Esophagus muscularis mucosa (tissue), 4 donors: ENCODE measurements around the gene PYGB. TPM values are rescaled to one million over a fixed set of nuclear protein-coding genes. Genes with fewer than 3 reads are reported as not detected.

Source experiments
- DNase-seq: peaks from one replicate; pipeline ENCODE4 v3.0.0-alpha.2; 2017; ENCODE audit errors: extremely low spot score
- H3K27ac ChIP-seq, 4 donors: fragments of 200-600 bp; sonication (generic); replicated peaks in 1 of 4; 1 replicate in 3 of 4; 2 replicates in 1 of 4; pipeline ENCODE4 v1.5.1; 2016 to 2019; ENCODE audit warnings: mild to moderate bottlenecking in 1 of 4
- H3K27me3 ChIP-seq, 4 donors: fragments of 200-600 bp; sonication (generic); one replicate each; pipeline versions ENCODE4 v1.5.1 to v1.6.0; 2016 to 2019
- H3K36me3 ChIP-seq, 4 donors: fragments of 200-600 bp; sonication (generic); one replicate each; pipeline ENCODE4 v1.5.1; 2016 to 2019
- H3K4me1 ChIP-seq, 4 donors: fragments of 200-600 bp; sonication (generic); one replicate each; pipeline ENCODE4 v1.5.1; 2016 to 2019
- H3K4me3 ChIP-seq, 4 donors: fragments of 200-600 bp; sonication (generic); 1 replicate in 2 of 4; 2 replicates in 2 of 4; pipeline ENCODE4 v1.5.1; 2016 to 2019; ENCODE audit warnings: mild to moderate bottlenecking in 4 of 4, moderate library complexity in 1 of 4
- H3K9me3 ChIP-seq, 4 donors: fragments of 200-600 bp; sonication (generic); 1 replicate in 3 of 4; 2 replicates in 1 of 4; pipeline ENCODE4 v1.5.1; 2016 to 2019
- CTCF ChIP-seq, 3 experiments: fragments of 200-600 bp in 2 of 3; fragments of 450-650 bp in 1 of 3; sonication (generic) in 2 of 3; IDR thresholded peaks; one replicate each; pipeline ENCODE4 v1.5.1; 2017 to 2019; ENCODE audit warnings: antibody characterized with exemption in 3 of 3, mild to moderate bottlenecking in 2 of 3, moderate library complexity in 1 of 3
- EP300 ChIP-seq: sonication (generic); formaldehyde crosslinking; IDR thresholded peaks from one replicate; pipeline ENCODE4 v1.6.1; 2017; ENCODE audit warnings: antibody characterized with exemption
- POLR2A ChIP-seq: fragments of 450-650 bp; IDR thresholded peaks from one replicate; pipeline ENCODE4 v1.6.1; 2017; ENCODE audit warnings: antibody characterized with exemption, moderate library complexity, mild to moderate bottlenecking, low read depth
- POLR2AphosphoS5 ChIP-seq, 2 donors: sonication (generic); formaldehyde crosslinking; IDR thresholded peaks; one replicate each; pipeline ENCODE4 v1.6.1; 2017; ENCODE audit warnings: antibody characterized with exemption in 2 of 2
- WGBS: methylation state at CpG from one replicate; pipeline ENCODE4 v1.1.5; 2018; 5-methylcytosine and 5-hydroxymethylcytosine counted together
- intact Hi-C: fragments of 100-400 bp; cut with DNase I; formaldehyde crosslinking; loops from one replicate; pipeline ENCODE4 v1.15.1; 2023
- total RNA-seq, 4 donors: library from RNA; depleted of rRNA; stranded (reverse); fragments of >200 nt; gene quantifications; one replicate each; pipeline versions ENCODE4 v1.1.0 to v1.2.1, GENCODE V29; 2016

Gene PYGB
- total RNA-seq, 4 donors from 2014 or later: 398 to 632 (median 462) TPM

GRCh38 chr20:25306991-25307903 is 59.4 kb downstream of the PYGB start:
- H3K27me3 ChIP-seq: no peaks in the 10 kb centered on the region
- intact Hi-C loops: no loop called here
- H3K4me3 ChIP-seq: no peak overlapping the region
- peaks cover 23 to 30% (median 29%) of the 10 kb centered on the region in 4 donors for H3K4me1 ChIP-seq
- H3K9me3 ChIP-seq: no peaks in the 10 kb centered on the region
- peaks cover 0 to 55% (median 24%) of the 10 kb centered on the region in 4 donors for H3K36me3 ChIP-seq
- no peak overlapping the region for H3K27ac ChIP-seq
- 95% methylated on average over 10 of the region's 10 CpGs for WGBS
- no peak for TF ChIP-seq EP300
- no peak for TF ChIP-seq POLR2A
- no peak for TF ChIP-seq POLR2AphosphoS5 (IDR thresholded peaks at IDR 0.05)
- TF ChIP-seq CTCF (IDR thresholded peaks at IDR 0.05): no peak
- DNase-seq: no peak

GRCh38 chr20:25308083-25308491 is 60.2 kb downstream of the PYGB start:
- no peaks in the 10 kb centered on the region for H3K27me3 ChIP-seq
- H3K4me1 ChIP-seq: peaks cover 23 to 30% (median 29%) of the 10 kb centered on the region in 4 donors
- no peak overlapping the region for H3K4me3 ChIP-seq
- no peaks in the 10 kb centered on the region for H3K9me3 ChIP-seq
- H3K27ac ChIP-seq: peak overlapping the region in 1 of 4 donors; percentile 20
- 82% methylated on average over 6 of the region's 13 CpGs for WGBS
- DNase-seq: no peak
- intact Hi-C loops: no loop called here
- H3K36me3 ChIP-seq: peaks cover 0 to 47% (median 20%) of the 10 kb centered on the region in 4 donors
- TF ChIP-seq CTCF (IDR thresholded peaks at IDR 0.05) (no peak), POLR2AphosphoS5 (IDR thresholded peaks at IDR 0.05) (no peak), EP300 (no peak), POLR2A (no peak)

GRCh38 chr20:25308671-25309394 is 60.9 kb downstream of the PYGB start:
- WGBS: 80% methylated on average over 15 of the region's 17 CpGs
- DNase-seq: no peak
- H3K9me3 ChIP-seq: no peaks in the 10 kb centered on the region
- no peak for TF ChIP-seq EP300
- TF ChIP-seq CTCF (IDR thresholded peaks at IDR 0.05): no peak
- no peak for TF ChIP-seq POLR2A
- no peak for TF ChIP-seq POLR2AphosphoS5 (IDR thresholded peaks at IDR 0.05)
- no peaks in the 10 kb centered on the region for H3K27me3 ChIP-seq
- peak overlapping the region; percentile 67 to 79 (median 71) for H3K27ac ChIP-seq
- peaks cover 23 to 30% (median 29%) of the 10 kb centered on the region in 4 donors for H3K4me1 ChIP-seq
- H3K4me3 ChIP-seq: no peak overlapping the region
- peaks cover 2 to 39% (median 15%) of the 10 kb centered on the region in 4 donors for H3K36me3 ChIP-seq
- intact Hi-C loops: no loop called here

GRCh38 chr20:25309395-25310267 is 61.7 kb downstream of the PYGB start:
- Histone ChIP-seq H3K9me3 (no peaks in the 10 kb centered on the region), H3K27me3 (no peaks in the 10 kb centered on the region), H3K4me1 (peaks cover 23 to 30% (median 29%) of the 10 kb centered on the region in 4 donors), H3K27ac (peak overlapping the region; percentile 67 to 79 (median 71)), H3K4me3 (no peak overlapping the region), H3K36me3 (peaks cover 4 to 36% (median 19%) of the 10 kb centered on the region in 4 donors)
- intact Hi-C loops: loop anchor here (5.0 kb wide), 1 partner anchor 88 kb away; no protein-coding TSS in a partner anchor
- no peak for TF ChIP-seq POLR2AphosphoS5 (IDR thresholded peaks at IDR 0.05)
- no peak for TF ChIP-seq EP300
- no peak for TF ChIP-seq CTCF (IDR thresholded peaks at IDR 0.05)
- TF ChIP-seq POLR2A: no peak
- WGBS: 61% methylated on average over 14 of the region's 18 CpGs
- no peak for DNase-seq
